Measurements from ENCODE around the gene STEEP1. TPM values are rescaled to one million over a fixed set of nuclear protein-coding genes. Genes with fewer than 3 reads are reported as not detected.

STEEP1 gene
- total RNA-seq, 1 experiment from 2014 or later = 30.4 TPM

DNA sequence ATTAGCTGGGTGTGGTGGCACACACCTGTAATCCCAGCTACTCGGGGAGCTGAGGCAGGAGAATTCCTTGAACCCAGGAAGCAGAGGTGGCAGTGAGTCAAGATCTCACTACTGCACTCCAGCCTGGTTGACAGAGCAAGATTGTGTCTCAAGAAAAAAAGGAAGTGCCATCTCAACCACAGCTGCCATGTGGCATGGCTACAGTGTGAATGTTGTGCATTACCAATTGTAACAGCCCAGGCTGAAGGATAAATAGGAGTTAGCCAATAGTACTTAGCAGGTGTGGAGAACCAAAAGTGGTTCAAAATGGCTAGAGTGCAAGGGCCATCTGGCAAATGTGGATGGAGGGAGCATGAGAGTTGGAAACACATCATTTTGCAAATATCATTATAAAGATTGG, 68.0 kb downstream of the STEEP1 start:
- Mint-ChIP-seq H3K36me3 (ENCODE audit: insufficient read depth in 1 of 3, low read depth in 3 of 3) (peaks cover 0 to 3% (median 0%) of the 10 kb centered on the region in 3 experiments; a peak in 3 of 7 replicates), H3K27me3 (ENCODE audit: low read depth) (peaks cover 4% of the 10 kb centered on the region; the same call in 1 of the 2 replicates), H3K4me3 (no peak overlapping the region), H3K4me1 (peaks cover 7 to 15% of the 10 kb centered on the region in 2 experiments), H3K27ac (no peak overlapping the region), H3K9me3 (peaks cover 65 to 73% of the 10 kb centered on the region in 2 experiments)
- Histone ChIP-seq H3K9ac (ENCODE audit: extremely low read depth, insufficient read length, low read length) (no peak overlapping the region), H2BK12ac (ENCODE audit: insufficient read length, low read depth, low read length) (no peak overlapping the region), H4K8ac (replicated peaks; ENCODE audit: insufficient read length, low read depth, low read length) (no peak overlapping the region), H3K18ac (ENCODE audit: insufficient read length, low read depth, low read length) (no peak overlapping the region), H4K91ac (ENCODE audit: insufficient read length, low read depth, low read length) (no peak overlapping the region), H4K20me1 (ENCODE audit: control insufficient read depth, insufficient read depth, insufficient read length) (no peaks in the 10 kb centered on the region), H3K23ac (ENCODE audit: insufficient read length, low read depth, low read length) (no peak overlapping the region), H2BK5ac (ENCODE audit: insufficient read length, low read length) (no peak overlapping the region), H3K23me2 (ENCODE audit: insufficient read length, low read depth, low read length, poor library complexity, severe bottlenecking) (no peaks in the 10 kb centered on the region), H3K27me3 (ENCODE audit: insufficient read depth, low read length) (no peaks in the 10 kb centered on the region), H3K56ac (ENCODE audit: insufficient read length, low read depth, low read length) (no peak overlapping the region), H3K4me1 (ENCODE audit: insufficient read depth, low read length) (no peaks in the 10 kb centered on the region), H2BK15ac (ENCODE audit: low read depth, low read length) (no peak overlapping the region), H3K4me2 (ENCODE audit: insufficient read depth, insufficient read length, low read length) (no peak overlapping the region), H3K79me1 (ENCODE audit: insufficient read depth, low read depth, low read length, poor library complexity, severe bottlenecking) (no peaks in the 10 kb centered on the region), H2AFZ (ENCODE audit: low read length) (no peak overlapping the region), H4K5ac (ENCODE audit: insufficient read length, low read depth, low read length) (no peak overlapping the region), H3K9me3 (ENCODE audit: control insufficient read depth, low read depth, low read length) (peaks cover 29% of the 10 kb centered on the region), H2BK20ac (ENCODE audit: low read depth, low read length, poor library complexity, severe bottlenecking) (no peak overlapping the region), H2AK5ac (ENCODE audit: insufficient read length, low read length) (no peak overlapping the region), H3K4ac (ENCODE audit: low read depth, low read length) (no peak overlapping the region), H3K79me2 (ENCODE audit: insufficient read depth, low read length) (no peaks in the 10 kb centered on the region), H3K14ac (ENCODE audit: insufficient read depth, low read length) (no peak overlapping the region), H3K27ac (ENCODE audit: insufficient read length, low read depth, low read length) (no peak overlapping the region), H2BK120ac (ENCODE audit: low read depth, low read length, poor library complexity, severe bottlenecking) (no peak overlapping the region), H3T11ph (ENCODE audit: low read length) (no peak overlapping the region)
- TF ChIP-seq, protein P1, sequence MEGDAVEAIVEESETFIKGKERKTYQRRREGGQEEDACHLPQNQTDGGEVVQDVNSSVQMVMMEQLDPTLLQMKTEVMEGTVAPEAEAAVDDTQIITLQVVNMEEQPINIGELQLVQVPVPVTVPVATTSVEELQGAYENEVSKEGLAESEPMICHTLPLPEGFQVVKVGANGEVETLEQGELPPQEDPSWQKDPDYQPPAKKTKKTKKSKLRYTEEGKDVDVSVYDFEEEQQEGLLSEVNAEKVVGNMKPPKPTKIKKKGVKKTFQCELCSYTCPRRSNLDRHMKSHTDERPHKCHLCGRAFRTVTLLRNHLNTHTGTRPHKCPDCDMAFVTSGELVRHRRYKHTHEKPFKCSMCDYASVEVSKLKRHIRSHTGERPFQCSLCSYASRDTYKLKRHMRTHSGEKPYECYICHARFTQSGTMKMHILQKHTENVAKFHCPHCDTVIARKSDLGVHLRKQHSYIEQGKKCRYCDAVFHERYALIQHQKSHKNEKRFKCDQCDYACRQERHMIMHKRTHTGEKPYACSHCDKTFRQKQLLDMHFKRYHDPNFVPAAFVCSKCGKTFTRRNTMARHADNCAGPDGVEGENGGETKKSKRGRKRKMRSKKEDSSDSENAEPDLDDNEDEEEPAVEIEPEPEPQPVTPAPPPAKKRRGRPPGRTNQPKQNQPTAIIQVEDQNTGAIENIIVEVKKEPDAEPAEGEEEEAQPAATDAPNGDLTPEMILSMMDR (conservative IDR thresholded peaks at IDR 0.05) = no peak
- DNase-seq = no peak
- no CpG with 5 or more reads among the region's 1 CpG for WGBS (ENCODE audit: extremely low coverage, insufficient read length, low lambda C conversion rate)

Data from H9 (cell line).